DND-41 (cell line): Measurements from ENCODE around the gene GJD2.

Experiments used
- ATAC-seq: fragments of 200-7000 bp; cut with Tn5 transposase; 3 replicates; pipeline ENCODE4 v1.9.1; 2021; ENCODE audit warnings: low read depth; ENCODE audit not compliant: insufficient read depth
- DNase-seq: peaks from one replicate; pipeline ENCODE4 v3.0.0-alpha.2; 2020
- H2AFZ ChIP-seq: 2 replicates; pipeline ENCODE4 v1.6.0; 2012; ENCODE audit warnings: low read depth, low read length
- H3K27ac ChIP-seq: 2 replicates; pipeline ENCODE4 v1.5.1; 2012; ENCODE audit warnings: low read length, inconsistent platforms
- H3K27me3 ChIP-seq: fragments of 200-600 bp; sonication (generic); 2 replicates; pipeline ENCODE4 v1.6.0; 2012; ENCODE audit warnings: low read length, mild to moderate bottlenecking, inconsistent platforms; ENCODE audit not compliant: insufficient read depth, poor library complexity
- H3K36me3 ChIP-seq: 2 replicates; pipeline ENCODE4 v1.5.1; 2012; ENCODE audit warnings: low read length, inconsistent platforms; ENCODE audit not compliant: insufficient read depth
- H3K4me1 ChIP-seq: 2 replicates; pipeline ENCODE4 v1.5.1; 2012; ENCODE audit warnings: mild to moderate bottlenecking, low read length; ENCODE audit not compliant: insufficient read depth
- H3K4me2 ChIP-seq: 2 replicates; pipeline ENCODE4 v1.6.0; 2012; ENCODE audit warnings: mild to moderate bottlenecking, moderate library complexity, low read length, inconsistent platforms; ENCODE audit not compliant: insufficient read depth
- H3K4me3 ChIP-seq, 2 experiments: fragments of 200-600 bp in 1 of 2; shearing (Covaris generic) in 1 of 2; 2 replicates each; pipeline ENCODE4 v1.5.1; 2012 to 2016; ENCODE audit warnings: inconsistent platforms in 2 of 2, low read length in 2 of 2, mild to moderate bottlenecking in 2 of 2, low read depth in 1 of 2, moderate library complexity in 1 of 2
- H3K79me2 ChIP-seq: 2 replicates; pipeline ENCODE4 v1.6.0; 2012; ENCODE audit warnings: low read length, inconsistent platforms; ENCODE audit not compliant: insufficient read depth
- H3K9ac ChIP-seq: 2 replicates; pipeline ENCODE4 v1.6.0; 2012; ENCODE audit warnings: low read depth, mild to moderate bottlenecking, inconsistent platforms, low read length, moderate library complexity
- H3K9me3 ChIP-seq: 2 replicates; pipeline ENCODE4 v1.5.1; 2012; ENCODE audit warnings: low read length, moderate library complexity, mild to moderate bottlenecking, inconsistent platforms; ENCODE audit not compliant: insufficient read depth, severe bottlenecking
- H4K20me1 ChIP-seq: 2 replicates; pipeline ENCODE4 v1.6.0; 2012; ENCODE audit warnings: low read length; ENCODE audit not compliant: insufficient read depth
- EZH2 ChIP-seq: IDR thresholded peaks from 3 replicates; pipeline ENCODE4 v1.6.1; 2012; ENCODE audit warnings: borderline replicate concordance, low read depth, mild to moderate bottlenecking, moderate library complexity, low read length, inconsistent platforms; ENCODE audit not compliant: severe bottlenecking
- TF ChIP-seq, protein P1 (sequence below): IDR thresholded peaks from 2 replicates; pipeline ENCODE4 v1.5.1; 2012; ENCODE audit warnings: borderline replicate concordance, low read length, moderate library complexity, mild to moderate bottlenecking; ENCODE audit not compliant: poor library complexity, severe bottlenecking; ENCODE audit errors: extremely low read depth

GJD2 gene

DNA sequence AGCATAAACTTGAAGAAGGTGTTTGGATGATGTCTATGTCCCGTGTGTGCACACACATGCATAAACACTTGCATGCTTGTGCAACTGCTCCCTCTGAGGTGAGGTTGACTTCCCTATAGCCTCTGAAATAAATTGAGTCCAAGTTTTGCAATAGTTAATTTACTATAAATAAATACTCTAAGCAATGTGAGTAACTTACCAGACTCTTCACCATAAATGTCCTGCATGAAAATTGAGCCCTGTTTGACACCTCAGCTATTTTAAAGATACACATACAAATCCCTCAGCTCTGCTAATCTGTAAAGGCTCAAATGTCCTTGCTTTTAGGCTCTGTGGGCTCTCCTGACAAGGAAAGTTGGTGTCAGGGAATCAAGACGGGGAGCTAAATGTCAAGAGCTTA lies 37.1 kb downstream of the GJD2 start:
- no peaks in the 10 kb centered on the region for H3K79me2 ChIP-seq
- no peak overlapping the region for H3K4me3 ChIP-seq
- H3K9ac ChIP-seq = no peak overlapping the region
- no peaks in the 10 kb centered on the region for H3K36me3 ChIP-seq
- no peak for DNase-seq
- no peak overlapping the region for H3K4me2 ChIP-seq
- no peaks in the 10 kb centered on the region for H3K9me3 ChIP-seq
- no peak overlapping the region for H2AFZ ChIP-seq
- H4K20me1 ChIP-seq = no peaks in the 10 kb centered on the region
- peaks cover 4% of the 10 kb centered on the region for H3K27me3 ChIP-seq
- TF ChIP-seq, protein P1, sequence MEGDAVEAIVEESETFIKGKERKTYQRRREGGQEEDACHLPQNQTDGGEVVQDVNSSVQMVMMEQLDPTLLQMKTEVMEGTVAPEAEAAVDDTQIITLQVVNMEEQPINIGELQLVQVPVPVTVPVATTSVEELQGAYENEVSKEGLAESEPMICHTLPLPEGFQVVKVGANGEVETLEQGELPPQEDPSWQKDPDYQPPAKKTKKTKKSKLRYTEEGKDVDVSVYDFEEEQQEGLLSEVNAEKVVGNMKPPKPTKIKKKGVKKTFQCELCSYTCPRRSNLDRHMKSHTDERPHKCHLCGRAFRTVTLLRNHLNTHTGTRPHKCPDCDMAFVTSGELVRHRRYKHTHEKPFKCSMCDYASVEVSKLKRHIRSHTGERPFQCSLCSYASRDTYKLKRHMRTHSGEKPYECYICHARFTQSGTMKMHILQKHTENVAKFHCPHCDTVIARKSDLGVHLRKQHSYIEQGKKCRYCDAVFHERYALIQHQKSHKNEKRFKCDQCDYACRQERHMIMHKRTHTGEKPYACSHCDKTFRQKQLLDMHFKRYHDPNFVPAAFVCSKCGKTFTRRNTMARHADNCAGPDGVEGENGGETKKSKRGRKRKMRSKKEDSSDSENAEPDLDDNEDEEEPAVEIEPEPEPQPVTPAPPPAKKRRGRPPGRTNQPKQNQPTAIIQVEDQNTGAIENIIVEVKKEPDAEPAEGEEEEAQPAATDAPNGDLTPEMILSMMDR = no peak
- no peak for ATAC-seq
- no peak overlapping the region for H3K27ac ChIP-seq
- H3K4me1 ChIP-seq = no peaks in the 10 kb centered on the region

DNA sequence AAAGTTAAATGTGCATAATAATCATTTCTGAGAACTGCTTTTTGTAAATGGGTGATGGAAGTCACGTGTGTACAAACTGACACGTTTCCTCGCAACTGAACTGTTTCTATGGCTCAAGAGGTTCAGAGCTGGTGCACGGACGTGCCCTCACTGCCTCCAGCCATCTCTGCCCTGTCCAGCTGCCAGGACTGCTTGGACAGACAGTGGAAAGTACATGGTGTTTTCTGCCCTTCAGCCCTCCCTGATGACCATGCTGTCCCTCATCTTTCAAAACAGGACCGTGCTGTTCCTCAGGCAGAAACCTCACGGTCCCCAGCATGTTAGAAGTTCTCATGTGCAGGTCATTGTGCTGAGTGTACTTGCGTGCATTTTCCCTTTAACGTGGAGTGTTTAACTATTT lies 38.7 kb downstream of the GJD2 start:
- TF ChIP-seq, protein P1 = no peak
- no peak for TF ChIP-seq EZH2
- no peaks in the 10 kb centered on the region for H3K9me3 ChIP-seq
- no peak for DNase-seq
- H3K9ac ChIP-seq = no peak overlapping the region
- H3K4me3 ChIP-seq = no peak overlapping the region
- H2AFZ ChIP-seq = no peak overlapping the region
- H4K20me1 ChIP-seq = no peaks in the 10 kb centered on the region
- no peak overlapping the region for H3K27ac ChIP-seq
- no peaks in the 10 kb centered on the region for H3K79me2 ChIP-seq
- no peak overlapping the region for H3K4me2 ChIP-seq
- H3K27me3 ChIP-seq = peaks cover 4% of the 10 kb centered on the region
- no peaks in the 10 kb centered on the region for H3K4me1 ChIP-seq
- H3K36me3 ChIP-seq = no peaks in the 10 kb centered on the region
- ATAC-seq = no peak

DNA sequence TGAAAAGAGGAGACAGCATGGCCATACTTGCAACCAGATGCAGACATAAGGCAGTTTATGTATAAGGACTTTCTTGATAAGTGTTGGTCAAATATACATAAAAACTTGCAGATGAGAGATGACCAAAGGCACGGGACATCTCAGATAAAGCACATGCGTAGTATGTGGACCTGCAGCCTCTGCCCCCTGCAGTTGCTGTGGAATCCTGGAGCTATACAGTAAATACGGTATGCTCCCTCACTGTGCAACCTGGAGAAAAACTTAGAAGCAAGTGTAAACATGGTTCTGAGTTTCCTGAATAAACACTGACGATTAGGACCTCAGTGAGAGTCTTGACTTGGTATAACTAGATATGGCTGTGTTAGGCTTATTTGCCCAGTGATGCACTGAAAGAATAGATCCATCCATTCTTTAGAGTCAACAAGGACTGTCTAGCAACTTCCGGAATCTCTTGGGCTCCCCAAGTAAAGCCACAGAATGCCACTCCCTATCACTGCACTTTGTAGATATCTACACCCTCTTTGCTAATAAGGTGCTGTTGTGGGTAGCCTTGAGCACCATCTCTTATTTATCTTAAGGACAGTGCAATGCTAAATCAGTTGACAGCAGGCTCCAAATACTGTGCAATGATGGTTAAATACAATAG lies 40.2 kb downstream of the GJD2 start:
- Histone ChIP-seq H3K36me3 (no peaks in the 10 kb centered on the region), H4K20me1 (no peaks in the 10 kb centered on the region), H3K4me1 (no peaks in the 10 kb centered on the region), H2AFZ (no peak overlapping the region), H3K9ac (no peak overlapping the region), H3K79me2 (no peaks in the 10 kb centered on the region), H3K4me3 (no peak overlapping the region), H3K4me2 (no peak overlapping the region), H3K27ac (no peak overlapping the region), H3K9me3 (no peaks in the 10 kb centered on the region), H3K27me3 (peaks cover 4% of the 10 kb centered on the region)
- ATAC-seq (no peak), DNase-seq (no peak)
- TF ChIP-seq EZH2 = no peak
- TF ChIP-seq, protein P1 = no peak

DNA sequence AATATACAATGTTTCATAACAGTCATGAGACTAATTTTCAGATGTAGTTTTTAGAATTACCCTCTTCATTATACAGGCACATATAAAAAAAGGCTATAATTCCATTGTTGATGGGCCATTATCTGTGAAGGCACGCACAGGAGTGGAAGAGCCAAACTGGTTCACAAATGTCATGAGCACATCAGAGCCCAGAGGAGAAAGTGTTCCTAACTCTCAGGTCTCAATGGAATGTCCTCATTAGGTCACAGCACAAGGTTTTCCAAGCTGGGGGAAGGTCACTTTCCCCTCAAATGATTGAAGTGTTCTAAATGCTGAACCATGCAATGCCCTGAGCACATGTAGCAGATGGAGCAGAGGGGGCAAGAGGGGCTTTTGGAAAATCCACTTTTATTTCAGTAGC lies 41.2 kb downstream of the GJD2 start:
- Histone ChIP-seq H3K4me1 (no peaks in the 10 kb centered on the region), H4K20me1 (no peaks in the 10 kb centered on the region), H3K27me3 (peaks cover 8% of the 10 kb centered on the region), H3K27ac (no peak overlapping the region), H3K4me3 (no peak overlapping the region), H3K36me3 (no peaks in the 10 kb centered on the region), H3K9ac (no peak overlapping the region), H2AFZ (no peak overlapping the region), H3K9me3 (no peaks in the 10 kb centered on the region), H3K4me2 (no peak overlapping the region), H3K79me2 (no peaks in the 10 kb centered on the region)
- DNase-seq (no peak), ATAC-seq (no peak)
- TF ChIP-seq EZH2 = no peak
